ENCODE results near the gene DMAP1.

GRCh38 chr1:44242746-44243145 is 29.5 kb downstream of the DMAP1 start:
- TF ChIP-seq YY1 (IDR thresholded peaks at IDR 0.05; ENCODE audit: insufficient read depth, insufficient read length): no peak
- TF ChIP-seq ZNF274 (IDR thresholded peaks at IDR 0.05; ENCODE audit: low read depth, low read length): no peak
